Suprapubic skin (tissue), 4 donors: ENCODE data around the gene POLR3A. TPM values are rescaled to one million over a fixed set of nuclear protein-coding genes. Genes with fewer than 3 reads are reported as not detected.

Experiments used
- DNase-seq, 2 donors: peaks; one replicate each; pipeline ENCODE4 v3.0.0-alpha.2; 2019; ENCODE audit warnings: low spot score in 2 of 2
- H3K27ac ChIP-seq: fragments of 200-600 bp; sonication (generic); one replicate; pipeline ENCODE4 v1.5.1; 2019
- H3K27me3 ChIP-seq: fragments of 200-600 bp; sonication (generic); one replicate; pipeline ENCODE4 v1.5.1; 2019
- H3K36me3 ChIP-seq: fragments of 200-600 bp; sonication (generic); one replicate; pipeline ENCODE4 v1.5.1; 2019
- H3K4me1 ChIP-seq: fragments of 200-600 bp; sonication (generic); one replicate; pipeline ENCODE4 v1.5.1; 2019
- H3K4me3 ChIP-seq: fragments of 200-600 bp; sonication (generic); one replicate; pipeline ENCODE4 v1.5.1; 2019; ENCODE audit warnings: mild to moderate bottlenecking
- H3K9me3 ChIP-seq: fragments of 200-600 bp; sonication (generic); one replicate; pipeline ENCODE4 v1.5.1; 2019
- CTCF ChIP-seq, 2 donors: fragments of 200-600 bp in 1 of 2; fragments of 450-650 bp in 1 of 2; sonication (generic) in 1 of 2; IDR thresholded peaks; one replicate each; pipeline ENCODE4 v1.5.1; 2016 to 2019; ENCODE audit warnings: antibody characterized with exemption in 2 of 2, mild to moderate bottlenecking in 1 of 2, moderate library complexity in 1 of 2
- EP300 ChIP-seq: sonication (generic); formaldehyde crosslinking; IDR thresholded peaks from one replicate; pipeline ENCODE4 v1.6.1; 2017; ENCODE audit warnings: antibody characterized with exemption
- POLR2A ChIP-seq, 2 donors: fragments of 450-650 bp; IDR thresholded peaks; one replicate each; pipeline ENCODE4 v1.6.1; 2017; ENCODE audit warnings: antibody characterized with exemption in 2 of 2, mild to moderate bottlenecking in 2 of 2, moderate library complexity in 2 of 2
- POLR2AphosphoS5 ChIP-seq, 3 donors: sonication (generic); formaldehyde crosslinking; IDR thresholded peaks; one replicate each; pipeline ENCODE4 v1.6.1; 2017; ENCODE audit warnings: antibody characterized with exemption in 3 of 3
- WGBS: methylation state at CpG from one replicate; pipeline ENCODE4 v1.1.5; 2018; 5-methylcytosine and 5-hydroxymethylcytosine counted together
- total RNA-seq, 4 donors: library from RNA; depleted of rRNA; stranded (reverse); fragments of >200 nt; gene quantifications; one replicate each; pipeline ENCODE4 v1.1.0, GENCODE V29; 2016

Gene POLR3A
- total RNA-seq, 4 donors from 2014 or later = 9.7 to 18.3 (median 12.8) TPM

- TF ChIP-seq POLR2A (IDR thresholded peaks at IDR 0.05) (no peak), EP300 (no peak), POLR2AphosphoS5 (IDR thresholded peaks at IDR 0.05) (no peak), CTCF (IDR thresholded peaks at IDR 0.05) (no peak)
- no peaks in the 10 kb centered on the region for H3K27me3 ChIP-seq
These were observed 51.0 kb downstream of the POLR3A start for GRCh38 chr10:77978360-77978759.

GRCh38 chr10:77977934-77978333 is 51.4 kb downstream of the POLR3A start:
- DNase-seq = peak in 1 of 2 donors; percentile 16
- Histone ChIP-seq H3K27me3 (no peaks in the 10 kb centered on the region), H3K36me3 (peaks cover 66% of the 10 kb centered on the region), H3K27ac (no peak overlapping the region), H3K4me1 (no peaks in the 10 kb centered on the region), H3K4me3 (no peak overlapping the region), H3K9me3 (no peaks in the 10 kb centered on the region)
- TF ChIP-seq CTCF (IDR thresholded peaks at IDR 0.05) (no peak), POLR2A (IDR thresholded peaks at IDR 0.05) (no peak), POLR2AphosphoS5 (IDR thresholded peaks at IDR 0.05) (no peak), EP300 (no peak)
- 98% methylated on average over 3 of the region's 3 CpGs for WGBS

More at GRCh38 chr10:77978360-77978759, 51.0 kb downstream of the POLR3A start:
- no peaks in the 10 kb centered on the region for H3K9me3 ChIP-seq
- DNase-seq = peak in 1 of 2 donors; percentile 11
- no peak overlapping the region for H3K4me3 ChIP-seq
- peaks cover 70% of the 10 kb centered on the region for H3K36me3 ChIP-seq
- H3K4me1 ChIP-seq = no peaks in the 10 kb centered on the region
- no peak overlapping the region for H3K27ac ChIP-seq
- 95% methylated on average over 6 of the region's 6 CpGs for WGBS

GRCh38 chr10:77977016-77977415 is 52.3 kb downstream of the POLR3A start:
- no peaks in the 10 kb centered on the region for H3K27me3 ChIP-seq
- no peak for TF ChIP-seq EP300
- no peak for TF ChIP-seq POLR2AphosphoS5 (IDR thresholded peaks at IDR 0.05)
- no peak for TF ChIP-seq CTCF (IDR thresholded peaks at IDR 0.05)
- no peak for TF ChIP-seq POLR2A (IDR thresholded peaks at IDR 0.05)
- no peak for DNase-seq
- H3K9me3 ChIP-seq = no peaks in the 10 kb centered on the region
- 93% methylated on average over 6 of the region's 7 CpGs for WGBS
- no peak overlapping the region for H3K27ac ChIP-seq
- no peaks in the 10 kb centered on the region for H3K4me1 ChIP-seq
- peaks cover 57% of the 10 kb centered on the region for H3K36me3 ChIP-seq
- no peak overlapping the region for H3K4me3 ChIP-seq

- TF ChIP-seq POLR2A (IDR thresholded peaks at IDR 0.05) (no peak), CTCF (IDR thresholded peaks at IDR 0.05) (no peak), POLR2AphosphoS5 (IDR thresholded peaks at IDR 0.05) (no peak), EP300 (no peak)
- WGBS = 94% methylated on average over 9 of the region's 9 CpGs
- Histone ChIP-seq H3K4me3 (no peak overlapping the region), H3K27me3 (no peaks in the 10 kb centered on the region), H3K27ac (no peak overlapping the region), H3K4me1 (peaks cover 13% of the 10 kb centered on the region), H3K36me3 (peaks cover 41% of the 10 kb centered on the region), H3K9me3 (no peaks in the 10 kb centered on the region)
- no peak for DNase-seq
These were observed 54.1 kb downstream of the POLR3A start for GRCh38 chr10:77975086-77975666.

GRCh38 chr10:77974396-77975074 is 54.8 kb downstream of the POLR3A start:
- no peaks in the 10 kb centered on the region for H3K27me3 ChIP-seq
- DNase-seq = no peak
- no peaks in the 10 kb centered on the region for H3K9me3 ChIP-seq
- 80% methylated on average over 8 of the region's 8 CpGs for WGBS
- H3K4me3 ChIP-seq = no peak overlapping the region
- TF ChIP-seq CTCF (IDR thresholded peaks at IDR 0.05) = no peak
- no peak for TF ChIP-seq EP300
- TF ChIP-seq POLR2AphosphoS5 (IDR thresholded peaks at IDR 0.05) = no peak
- TF ChIP-seq POLR2A (IDR thresholded peaks at IDR 0.05) = no peak
- H3K36me3 ChIP-seq = peaks cover 34% of the 10 kb centered on the region
- H3K4me1 ChIP-seq = peaks cover 13% of the 10 kb centered on the region
- H3K27ac ChIP-seq = no peak overlapping the region
